NCI-H146 (cell line): ENCODE data around the gene TYW3.
A peak's percentile ranks its signal among the peaks of the same experiment; 100 is the strongest.

Experiments used
- DNase-seq: peaks from one replicate; lab custom pipeline; 2025; lab: John Stamatoyannopoulos, UW

The TYW3 gene, protein sequence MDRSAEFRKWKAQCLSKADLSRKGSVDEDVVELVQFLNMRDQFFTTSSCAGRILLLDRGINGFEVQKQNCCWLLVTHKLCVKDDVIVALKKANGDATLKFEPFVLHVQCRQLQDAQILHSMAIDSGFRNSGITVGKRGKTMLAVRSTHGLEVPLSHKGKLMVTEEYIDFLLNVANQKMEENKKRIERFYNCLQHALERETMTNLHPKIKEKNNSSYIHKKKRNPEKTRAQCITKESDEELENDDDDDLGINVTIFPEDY

DNA sequence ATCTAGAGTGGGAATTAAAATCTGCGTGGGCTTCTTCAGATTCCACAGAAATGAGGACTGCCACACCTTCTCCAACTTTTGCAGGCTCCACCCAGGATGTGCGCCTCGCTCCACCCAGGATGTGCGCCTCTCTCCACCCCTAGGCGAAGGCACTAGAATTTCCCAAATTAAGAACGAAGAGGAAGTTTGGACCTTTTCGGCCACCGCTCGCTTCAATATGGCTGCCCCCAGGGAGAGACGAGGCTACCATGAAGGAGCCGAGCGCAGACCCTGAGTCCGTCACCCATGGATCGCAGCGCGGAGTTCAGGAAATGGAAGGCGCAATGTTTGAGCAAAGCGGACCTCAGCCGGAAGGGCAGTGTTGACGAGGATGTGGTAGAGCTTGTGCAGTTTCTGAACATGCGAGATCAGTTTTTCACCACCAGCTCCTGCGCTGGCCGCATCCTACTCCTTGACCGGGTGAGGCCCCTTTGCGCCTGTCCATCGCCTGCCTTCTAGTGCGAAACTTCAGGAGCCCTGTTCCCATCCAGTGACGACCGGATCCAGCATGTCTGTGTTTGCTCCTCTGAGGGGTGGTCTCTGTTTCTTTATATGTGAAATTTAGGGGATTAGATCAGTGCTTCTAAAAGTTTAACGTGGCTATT lies at the start of gene TYW3, which contains the start of gene CRYZ:
TSS of gene TYW3 (plus strand) at position 193 of the 644 bp plus-strand sequence. CDS start at position 286, 93 bp downstream.
TSS of gene CRYZ (minus strand) at position 91 of the 644 bp plus-strand sequence. CDS start 8,229 bp downstream, outside the sequence.
- DNase-seq = peak; percentile 93

DNA sequence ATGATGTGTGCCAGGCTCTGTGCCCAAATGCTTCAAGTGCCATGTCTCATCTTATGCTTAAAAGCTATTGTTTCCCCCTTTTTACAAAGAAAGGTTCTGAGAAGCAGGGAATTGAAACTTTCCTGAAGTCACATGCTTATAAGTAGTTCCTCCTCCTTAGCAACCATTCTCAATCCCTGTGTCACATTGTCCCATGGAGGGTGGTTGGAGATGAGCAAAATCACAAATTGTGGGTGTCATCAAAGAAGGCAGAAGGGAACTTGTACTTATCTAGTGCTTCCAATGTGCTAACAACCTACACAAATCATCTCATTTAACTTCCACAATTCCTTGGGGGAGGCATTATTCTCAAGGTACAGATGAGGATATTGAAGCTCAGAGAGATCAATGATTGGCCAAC lies 49.3 kb upstream of the TYW3 start:
- DNase-seq = no peak

DNA sequence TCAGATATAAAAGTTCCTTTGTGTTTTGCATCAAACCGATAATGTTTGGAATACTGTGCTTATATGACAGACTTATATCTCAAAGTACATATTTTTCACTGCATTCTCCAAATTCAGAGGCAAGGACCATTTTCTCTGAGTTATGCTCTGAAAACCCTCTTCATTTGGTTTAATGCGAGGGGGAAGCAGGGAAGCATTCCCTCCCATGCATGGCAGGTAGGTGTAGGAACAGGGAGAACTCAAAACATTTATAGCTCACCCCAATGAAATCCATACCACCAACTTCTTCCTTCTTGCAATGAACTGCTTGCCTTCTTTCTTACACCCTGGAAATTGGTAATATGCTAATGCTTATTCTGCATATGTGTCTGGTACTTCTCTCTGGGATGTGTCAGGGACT lies 48.7 kb upstream of the TYW3 start:
- DNase-seq = no peak

DNA sequence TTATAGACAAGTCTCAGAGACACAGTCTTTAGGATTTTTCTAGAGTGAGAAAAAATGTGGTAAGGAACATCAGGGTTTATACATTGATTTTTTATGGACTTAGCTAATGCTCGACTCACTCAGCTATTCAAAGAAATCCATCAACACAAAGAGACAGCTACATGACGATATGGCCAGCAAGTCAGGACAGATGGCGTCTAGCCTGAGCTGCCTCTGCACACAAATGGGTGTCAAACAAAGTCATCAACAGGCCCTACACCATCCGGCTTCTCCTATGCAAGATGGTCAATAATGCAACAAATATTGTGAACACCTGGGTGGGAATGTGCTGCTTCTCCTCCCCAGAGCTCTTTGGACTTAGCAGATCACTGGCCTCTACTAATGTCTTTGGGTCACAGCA lies 46.0 kb upstream of the TYW3 start:
- peak; percentile 27 for DNase-seq

DNA sequence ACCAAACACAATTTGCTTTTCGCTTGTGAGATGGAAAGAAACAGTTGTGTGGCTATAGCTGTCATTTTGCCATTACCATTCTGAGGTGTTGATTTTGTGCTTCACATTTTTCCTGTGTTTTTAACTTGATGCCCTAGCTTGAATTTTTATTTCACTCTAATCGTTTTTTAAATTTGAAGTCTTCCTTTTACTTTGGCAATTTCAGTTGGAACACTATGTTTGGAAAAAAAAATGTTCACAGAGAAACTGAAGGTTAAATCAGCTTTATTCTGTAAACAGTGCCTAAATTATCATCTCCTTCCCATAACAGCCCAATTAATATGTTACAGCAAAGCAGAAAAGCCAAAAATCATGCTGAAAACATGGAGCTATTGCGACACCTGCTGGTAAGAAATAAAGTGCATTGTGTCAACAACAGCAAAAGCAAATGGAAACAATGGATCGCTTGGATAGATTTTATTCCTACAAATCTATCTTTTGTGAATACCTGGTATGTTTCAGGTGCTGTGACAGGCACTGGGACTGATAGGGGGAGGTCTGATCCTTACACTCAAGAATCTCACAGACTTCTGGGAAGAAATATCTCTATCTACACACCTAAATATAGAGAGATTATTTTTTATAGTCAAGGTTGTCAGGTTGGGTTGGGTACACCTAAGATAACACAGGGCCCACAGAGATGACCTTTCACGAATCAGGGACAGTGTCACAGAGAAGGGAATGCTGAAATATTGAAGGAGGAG lies 43.2 kb upstream of the TYW3 start:
- peak; percentile 59 for DNase-seq

DNA sequence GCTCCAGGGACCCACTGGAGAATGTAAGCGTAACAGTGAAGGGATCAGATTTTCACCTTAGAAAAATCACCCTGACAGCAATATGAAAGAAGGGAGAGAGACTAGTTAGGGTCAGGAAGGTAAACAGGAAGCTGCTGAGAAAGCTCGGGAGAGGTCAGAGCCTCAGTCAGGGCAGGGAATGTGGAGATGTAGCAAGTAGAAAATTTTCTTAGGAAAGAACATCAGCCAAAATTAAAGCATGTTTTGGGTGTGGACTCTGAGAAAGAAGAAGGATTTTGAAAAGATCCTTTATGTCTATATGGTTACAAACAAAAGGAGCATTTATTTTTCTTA lies 42.6 kb upstream of the TYW3 start:
- peak; percentile 24 for DNase-seq

DNA sequence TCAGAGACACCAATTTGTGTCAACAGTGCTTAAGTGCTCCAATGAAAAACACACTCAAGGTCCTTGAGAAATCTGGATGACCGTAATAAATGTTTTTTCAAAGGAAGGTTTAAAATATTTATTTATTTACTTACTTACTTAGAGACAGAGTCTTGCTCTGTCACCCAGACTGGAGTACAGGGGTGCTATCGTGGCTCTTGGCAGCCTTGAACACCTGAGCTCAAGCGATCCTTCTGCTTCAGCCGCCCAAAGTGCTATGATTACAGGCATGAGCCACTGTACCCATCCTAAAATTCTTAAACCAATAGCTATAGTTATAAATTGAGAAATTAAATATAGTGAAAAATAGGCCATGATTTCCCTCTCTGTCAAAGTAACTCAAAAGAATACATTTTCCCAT lies 42.0 kb upstream of the TYW3 start:
- DNase-seq = peak; percentile 50

DNA sequence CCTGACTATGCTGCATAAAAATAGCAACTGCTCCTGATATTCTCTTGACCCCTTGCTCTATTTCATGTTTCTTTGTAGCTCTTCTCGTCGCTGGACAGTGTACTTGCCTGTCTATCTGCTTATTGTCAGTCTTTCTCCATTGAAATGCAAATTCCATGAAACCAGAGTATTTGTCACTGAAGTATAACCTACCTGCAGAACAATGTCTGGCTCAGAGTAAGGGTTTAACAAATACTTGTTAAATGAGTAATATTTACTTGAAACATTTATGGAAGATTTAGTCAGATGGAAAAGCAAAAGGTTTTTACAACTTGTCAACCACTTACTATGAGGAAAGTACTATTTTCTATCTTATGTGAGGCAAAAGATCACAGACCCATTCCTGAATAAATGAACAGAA lies 39.5 kb upstream of the TYW3 start:
- no peak for DNase-seq

DNA sequence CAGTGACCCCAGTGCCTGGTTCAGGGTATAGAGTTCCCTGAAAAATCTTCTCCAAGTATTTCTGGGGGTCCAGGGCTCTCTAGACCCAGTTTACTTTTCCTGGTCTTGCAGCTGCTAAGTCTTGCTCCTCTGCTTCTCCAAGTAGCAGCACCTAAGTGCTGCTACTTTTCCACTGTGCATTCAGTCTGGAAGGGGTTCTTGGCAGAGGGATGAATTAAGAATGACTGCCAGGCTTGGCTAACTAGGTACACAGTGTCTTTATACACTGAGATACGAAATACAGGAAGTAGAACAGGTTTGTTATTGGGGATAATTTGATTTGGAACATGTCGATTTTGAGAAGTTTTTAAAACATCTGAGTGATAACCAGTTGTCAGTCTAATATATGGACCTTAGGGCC lies 35.1 kb upstream of the TYW3 start:
- DNase-seq = no peak

DNA sequence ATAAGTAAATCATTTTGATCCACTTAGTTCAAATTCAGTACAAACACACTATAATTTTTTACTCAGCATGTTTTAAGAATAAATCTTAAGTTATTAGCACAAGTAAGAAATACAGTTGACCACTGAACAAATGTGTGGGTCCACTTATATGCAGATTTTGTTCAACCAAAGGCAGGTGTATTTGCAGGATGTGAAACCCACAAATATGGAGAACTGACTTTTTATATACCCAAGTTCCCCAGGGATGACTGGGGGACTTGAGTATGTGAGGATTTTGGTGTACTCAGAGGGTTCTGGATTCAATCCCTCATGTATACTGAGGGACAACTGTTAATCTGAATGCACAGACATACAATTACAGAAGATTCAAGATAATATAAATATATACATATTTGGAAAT lies 33.6 kb upstream of the TYW3 start:
- DNase-seq = no peak

DNA sequence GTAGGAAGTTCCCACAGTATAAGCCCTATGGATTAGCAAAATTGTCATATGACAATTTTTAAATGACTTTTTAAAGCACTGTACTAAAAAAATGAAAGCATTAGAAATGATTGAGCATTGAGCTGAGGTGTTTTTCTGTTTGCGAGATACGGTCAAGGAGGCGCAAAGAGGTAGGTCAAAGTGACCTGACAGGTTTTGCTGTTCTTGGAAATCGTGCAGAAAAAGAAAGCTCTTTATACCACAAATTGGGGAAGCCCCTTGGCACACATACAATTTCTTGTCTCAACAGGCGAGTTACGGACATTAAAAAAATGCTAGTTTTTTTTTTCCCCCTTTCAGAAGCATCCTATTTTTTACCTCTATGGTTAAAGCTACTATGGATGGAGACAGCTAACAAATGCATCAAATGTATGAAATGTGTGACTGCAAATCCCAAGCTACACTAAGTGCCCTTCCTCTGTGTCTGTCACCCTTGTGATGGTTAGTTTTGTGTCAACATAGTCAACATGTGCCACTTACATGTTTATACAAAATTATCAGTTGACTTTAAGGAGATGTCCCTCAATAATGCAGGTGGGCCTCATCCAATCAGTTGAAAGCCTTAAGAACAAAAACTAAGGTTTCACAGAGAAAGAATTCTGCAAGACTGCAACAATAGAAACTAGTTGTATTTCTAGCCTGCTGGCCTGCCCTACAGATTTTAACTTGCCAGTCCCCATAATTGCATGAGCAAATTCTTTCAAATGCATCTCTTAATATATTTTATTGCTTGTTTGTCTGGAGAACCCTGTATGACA lies 29.4 kb upstream of the TYW3 start:
- no peak for DNase-seq

DNA sequence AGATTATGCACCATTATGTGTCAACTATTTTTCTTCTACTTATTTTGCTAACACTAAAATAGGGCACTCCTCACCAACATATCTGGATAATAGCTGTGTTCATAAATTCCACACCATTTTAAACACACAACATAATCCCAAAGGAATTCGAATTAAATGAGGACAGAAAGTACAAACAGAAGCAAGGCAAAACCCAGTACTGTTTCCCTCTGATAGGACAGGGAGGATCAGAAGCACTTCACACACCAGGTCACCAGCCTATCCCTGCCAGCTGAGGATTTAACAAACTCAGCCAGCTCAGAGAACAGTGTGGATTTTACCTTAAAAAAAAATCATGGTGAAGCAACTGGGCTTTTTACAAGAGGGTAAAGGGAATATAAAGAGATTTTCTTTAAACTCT lies 20.1 kb upstream of the TYW3 start:
- DNase-seq = no peak

DNA sequence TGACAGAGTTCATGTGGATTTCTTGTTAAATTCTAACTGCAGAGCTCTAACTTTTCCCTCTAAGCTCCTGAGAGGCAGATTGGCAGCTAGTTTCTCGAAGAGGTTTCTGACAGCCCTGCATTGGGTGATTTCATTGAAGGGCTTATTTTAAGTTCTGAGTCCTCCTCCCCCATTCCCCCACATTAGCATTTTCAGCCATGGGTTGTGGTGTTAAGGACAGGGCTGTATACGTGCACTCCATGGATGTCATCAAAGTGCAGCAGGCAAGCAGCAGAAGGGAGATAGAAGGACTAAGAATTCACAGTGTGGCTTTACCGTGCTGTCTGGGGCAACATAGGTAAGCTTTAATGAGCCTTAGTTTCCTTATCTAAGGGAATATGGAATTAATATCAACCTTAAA lies 19.1 kb upstream of the TYW3 start:
- no peak for DNase-seq

DNA sequence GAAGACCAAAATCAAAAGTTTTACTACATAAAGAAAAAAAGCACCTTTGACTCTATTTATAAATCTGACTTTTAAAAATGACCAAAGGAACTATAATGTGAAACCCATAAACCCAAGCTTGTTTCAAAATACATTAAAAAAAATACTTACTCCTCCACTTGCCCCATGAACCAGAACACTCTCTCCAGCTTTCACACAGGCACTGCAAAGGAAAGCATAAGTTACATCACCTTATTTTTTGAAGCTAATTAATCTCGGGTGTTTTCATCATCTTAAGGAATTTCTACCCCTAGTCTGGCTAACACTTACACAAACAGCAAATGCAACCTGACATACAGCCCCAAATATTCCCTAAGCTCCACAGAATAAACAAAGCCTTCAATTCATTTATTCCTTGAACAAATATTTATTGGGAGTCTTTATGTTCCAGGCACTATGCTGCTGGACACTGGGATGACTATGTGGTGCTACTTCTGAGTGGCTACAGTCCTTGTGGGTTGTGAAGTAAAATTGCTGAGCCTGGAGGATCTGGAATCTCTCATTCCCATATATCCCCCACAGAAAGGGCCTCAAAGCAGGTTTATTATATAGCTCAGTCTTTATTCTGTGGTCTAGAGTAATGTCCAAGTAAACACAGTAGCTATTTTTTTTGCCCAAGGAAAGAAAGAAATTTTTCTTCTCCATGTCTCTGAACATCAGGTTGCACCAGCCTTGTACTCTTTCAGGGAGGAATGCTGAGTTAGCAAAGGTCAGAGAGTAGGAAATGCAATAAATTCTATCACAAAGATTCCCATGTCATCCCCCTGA lies 18.3 kb upstream of the TYW3 start:
- no peak for DNase-seq

DNA sequence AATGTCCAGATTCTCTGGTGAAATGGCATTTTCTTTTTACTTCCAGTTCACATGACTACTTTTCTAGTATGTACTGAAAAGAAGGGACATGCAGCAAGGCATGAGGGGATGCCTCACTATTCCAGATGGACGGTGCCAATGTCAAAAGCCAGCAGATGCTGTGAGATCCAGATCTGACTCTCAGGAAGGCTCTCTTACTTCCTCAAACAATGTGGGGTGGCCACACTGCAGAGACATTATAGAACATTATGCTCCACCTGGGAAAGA lies 17.8 kb upstream of the TYW3 start:
- no peak for DNase-seq

DNA sequence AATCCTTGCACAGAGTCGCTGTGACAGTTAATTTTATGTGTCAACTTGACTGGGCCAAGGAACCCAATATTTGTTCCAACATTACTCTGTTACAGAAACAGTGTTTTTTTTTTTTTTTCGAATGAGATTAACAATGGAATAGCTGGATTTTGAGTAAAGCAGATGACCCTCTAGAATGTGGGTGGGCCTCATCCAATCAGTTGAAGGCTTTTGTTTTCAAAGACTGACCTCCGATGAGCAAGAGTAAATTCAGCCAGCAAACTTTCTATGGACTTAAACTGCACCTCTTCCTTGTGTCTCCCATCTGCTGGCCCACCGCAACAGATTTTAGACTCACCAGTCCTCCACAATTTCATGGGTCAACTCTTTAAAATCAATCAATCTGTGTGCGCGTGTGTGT lies 17.1 kb upstream of the TYW3 start:
- DNase-seq = no peak

DNA sequence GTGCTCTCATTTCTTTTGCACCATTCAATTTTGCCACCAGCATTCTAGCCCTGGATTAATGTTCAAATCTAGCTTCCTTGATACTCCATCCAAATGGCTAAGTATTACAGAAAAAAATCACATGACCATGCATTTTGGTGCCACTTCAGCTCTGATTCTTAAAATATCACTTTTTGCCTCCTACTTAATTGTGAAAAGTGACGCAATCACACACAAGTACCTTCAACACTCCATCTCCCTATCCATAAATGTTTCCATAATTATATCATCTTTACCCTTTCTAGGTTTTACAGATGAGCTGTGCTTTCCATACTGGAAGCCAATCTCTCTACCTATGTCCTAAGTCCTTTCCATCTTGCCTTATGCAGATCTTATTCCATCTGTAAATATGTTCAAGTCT lies 16.1 kb upstream of the TYW3 start:
- DNase-seq = no peak

DNA sequence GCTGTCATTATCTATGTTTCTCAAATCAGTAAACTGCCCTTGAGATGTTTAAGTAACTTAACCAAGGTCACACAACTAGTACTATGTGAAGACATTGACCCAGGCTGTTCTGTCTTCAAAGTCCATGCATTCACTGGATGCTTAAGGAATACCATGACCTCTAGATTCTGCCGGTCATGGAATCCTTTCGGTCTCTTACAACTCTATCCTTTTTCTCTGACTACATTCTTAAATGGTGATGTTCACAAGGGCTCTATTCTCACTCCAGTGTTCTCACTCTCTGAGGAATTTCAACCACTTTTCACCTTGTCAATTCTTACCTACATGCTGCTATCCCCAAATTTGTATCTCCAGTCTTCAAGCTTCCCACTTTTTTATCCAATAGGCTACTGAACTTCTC lies 15.3 kb upstream of the TYW3 start:
- DNase-seq = no peak

DNA sequence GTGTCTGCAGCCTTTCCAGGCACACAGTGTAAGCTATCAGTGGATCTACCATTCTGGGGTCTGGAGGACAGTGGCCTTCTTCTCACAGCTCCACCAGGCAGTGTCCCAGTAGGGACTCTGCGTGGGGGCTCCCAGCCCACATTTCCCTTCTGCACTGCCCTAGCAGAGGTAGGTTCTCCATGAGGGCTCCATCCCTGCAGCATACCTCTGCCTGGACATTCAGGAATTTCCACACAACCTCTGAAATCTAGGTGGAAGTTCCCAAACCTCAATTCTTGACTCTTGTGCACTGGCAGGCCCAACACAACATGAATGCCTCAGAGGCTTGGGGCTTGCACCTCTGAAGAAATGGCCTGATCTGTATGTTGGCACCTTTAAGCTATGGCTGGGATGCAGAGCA lies 6.9 kb upstream of the TYW3 start:
- no peak for DNase-seq

DNA sequence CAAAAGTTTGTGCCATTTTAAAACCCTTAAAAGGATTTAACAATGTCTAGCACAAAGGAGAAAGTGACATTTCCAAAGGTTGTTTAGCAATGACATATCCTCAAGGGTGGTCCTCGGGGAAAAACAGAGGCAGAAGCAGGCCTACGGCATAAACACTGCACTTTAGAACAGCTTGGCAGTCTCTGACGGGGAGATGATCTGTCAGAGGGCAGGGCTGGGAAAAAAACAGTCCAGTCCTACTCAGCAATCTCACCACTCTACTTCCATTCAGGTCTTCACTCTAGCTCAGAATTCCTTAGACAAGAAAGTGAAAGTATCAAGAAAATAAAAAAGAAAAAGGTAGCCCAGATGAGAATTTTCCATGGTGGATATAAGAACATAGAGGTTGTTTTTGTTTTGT lies 4.2 kb upstream of the TYW3 start:
- DNase-seq = no peak

DNA sequence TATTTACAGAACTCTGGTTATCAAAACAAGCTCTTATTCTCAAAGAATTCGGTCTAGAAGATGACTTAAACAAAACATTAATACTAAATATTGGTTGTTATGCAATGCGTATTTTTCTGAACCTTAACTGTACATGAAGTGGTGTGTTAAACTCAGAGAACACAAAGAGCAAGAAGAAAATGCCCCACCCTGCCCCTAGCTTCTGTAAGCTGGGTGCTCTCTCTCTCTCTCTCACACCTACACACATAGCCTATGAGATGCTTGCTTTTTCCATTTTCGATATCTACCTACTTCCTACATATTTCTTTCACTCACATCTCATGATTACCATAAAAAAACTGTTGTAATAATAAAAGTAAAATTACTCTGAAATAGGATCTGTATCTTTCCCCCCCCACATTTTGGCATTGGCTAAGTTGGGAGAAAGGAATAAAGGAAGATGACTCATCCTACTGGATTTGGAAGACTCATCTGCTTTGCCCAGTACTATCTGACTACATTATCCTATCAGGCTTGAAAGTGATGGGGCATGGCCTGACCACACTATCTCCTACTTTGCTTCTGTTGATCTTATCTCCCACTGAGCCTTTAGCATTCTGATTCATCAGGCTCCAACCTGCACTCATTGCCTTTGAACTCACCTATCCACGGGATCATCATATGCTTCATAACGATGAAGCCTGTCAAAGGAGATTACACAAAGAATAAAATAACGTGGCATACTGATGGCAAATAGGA lies 3.0 kb upstream of the TYW3 start:
- peak; percentile 32 for DNase-seq
